A172 (cell line): ENCODE data around the gene KCNK6. TPM values are rescaled to one million over a fixed set of nuclear protein-coding genes. Genes with fewer than 3 reads are reported as not detected.
A peak's percentile ranks its signal among the peaks of the same experiment; 100 is the strongest.
"Not testable (repeated sequence)": the region's sequence is repeated elsewhere in the genome, so short reads cannot be mapped to it uniquely, and the experiment has no call there.

Experiments used
- DNase-seq: peaks from one replicate; pipeline ENCODE4 v3.0.0-alpha.2; 2015; ENCODE audit warnings: low spot score
- total RNA-seq: library from RNA; depleted of rRNA; stranded (reverse); fragments of >200 nt; shearing (Covaris generic); gene quantifications from 2 replicates; pipeline ENCODE4 v1.2.3, GENCODE V29; 2014

Gene KCNK6
- total RNA-seq, 1 experiment from 2014 or later = 0.17 TPM

GRCh38 chr19:38323291-38323690 lies 3.6 kb downstream of the KCNK6 start:
- no peak for DNase-seq

- no peak for DNase-seq
Observed at GRCh38 chr19:38324431-38324830, 4.8 kb downstream of the KCNK6 start.

GRCh38 chr19:38326591-38326990 lies 6.9 kb downstream of the KCNK6 start:
- no peak for DNase-seq

- DNase-seq = no peak
Observed at GRCh38 chr19:38329651-38330050, 10.0 kb downstream of the KCNK6 start.

DNA sequence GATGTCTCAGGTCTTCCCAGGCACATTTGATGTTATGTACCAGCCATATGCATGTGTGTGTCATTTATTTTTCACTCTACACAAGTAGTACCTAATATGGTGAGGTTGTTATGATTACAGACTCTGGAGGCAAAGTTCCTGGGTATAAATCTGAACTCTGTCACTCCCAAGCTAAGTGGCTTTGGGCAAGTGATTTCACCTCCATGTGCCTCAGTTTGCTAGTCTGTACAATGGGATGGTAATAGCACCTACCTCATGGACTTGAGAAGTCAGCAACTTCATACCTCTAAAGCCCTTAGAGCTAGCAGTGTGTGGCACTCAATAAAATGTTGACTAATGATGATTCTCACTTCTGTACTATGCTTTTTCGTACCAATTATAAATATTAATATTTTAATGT lies 12.1 kb downstream of the KCNK6 start:
- DNase-seq = no peak

- no peak for DNase-seq
Observed at GRCh38 chr19:38333245-38333644, 13.6 kb downstream of the KCNK6 start.

GRCh38 chr19:38335949-38336637 lies 16.4 kb downstream of the KCNK6 start:
- DNase-seq = peak; percentile 96

DNA sequence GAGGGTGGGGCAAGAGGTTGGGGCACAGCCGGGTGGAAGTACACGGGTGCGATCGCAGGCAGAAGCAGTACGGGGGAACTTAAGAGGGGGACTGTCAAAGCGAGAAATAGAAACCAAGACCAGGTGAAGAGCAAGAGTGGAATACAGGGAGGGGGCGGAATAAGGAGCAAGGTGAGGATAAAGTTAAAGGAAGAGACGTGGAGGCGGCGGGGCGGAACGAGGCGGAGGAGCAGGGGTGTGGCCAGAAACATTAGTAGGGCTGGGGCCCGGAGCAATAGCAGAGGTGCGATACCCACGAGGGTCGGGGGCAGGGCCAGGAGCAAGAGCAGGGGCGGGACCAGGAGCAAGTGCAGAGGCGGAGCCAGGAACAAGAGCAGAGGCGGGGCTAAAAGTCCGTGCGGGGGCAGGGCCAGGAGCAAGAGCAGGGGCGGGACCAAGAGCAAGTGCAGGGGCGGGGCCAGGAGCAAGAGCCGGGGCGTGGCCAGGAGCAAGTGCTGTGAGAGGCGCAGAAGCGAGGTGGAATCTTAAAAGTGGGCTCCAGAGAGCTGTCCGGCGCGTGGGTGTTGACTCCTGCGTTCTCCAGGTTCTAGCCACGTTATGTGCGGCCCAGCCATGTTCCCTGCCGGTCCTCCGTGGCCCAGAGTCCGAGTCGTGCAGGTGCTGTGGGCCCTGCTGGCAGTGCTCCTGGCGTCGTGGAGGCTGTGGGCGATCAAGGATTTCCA lies 17.2 kb downstream of the KCNK6 start:
- peak; percentile 92 for DNase-seq

DNA sequence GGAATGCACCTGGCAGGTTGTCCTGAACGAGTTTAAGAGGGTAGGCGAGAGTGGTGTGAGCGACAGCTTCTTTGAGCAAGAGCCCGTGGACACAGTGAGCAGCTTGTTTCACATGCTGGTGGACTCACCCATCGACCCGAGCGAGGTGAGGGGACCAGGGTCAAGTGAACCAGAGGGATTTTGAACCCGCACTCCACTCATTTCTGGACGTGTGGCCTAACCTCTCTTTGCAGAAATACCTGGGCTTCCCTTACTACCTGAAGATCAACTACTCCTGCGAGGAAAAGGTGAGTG lies 17.7 kb downstream of the KCNK6 start:
- DNase-seq = no peak

GRCh38 chr19:38339011-38339410 lies 19.4 kb downstream of the KCNK6 start:
- DNase-seq = not testable (repeated sequence)

DNA sequence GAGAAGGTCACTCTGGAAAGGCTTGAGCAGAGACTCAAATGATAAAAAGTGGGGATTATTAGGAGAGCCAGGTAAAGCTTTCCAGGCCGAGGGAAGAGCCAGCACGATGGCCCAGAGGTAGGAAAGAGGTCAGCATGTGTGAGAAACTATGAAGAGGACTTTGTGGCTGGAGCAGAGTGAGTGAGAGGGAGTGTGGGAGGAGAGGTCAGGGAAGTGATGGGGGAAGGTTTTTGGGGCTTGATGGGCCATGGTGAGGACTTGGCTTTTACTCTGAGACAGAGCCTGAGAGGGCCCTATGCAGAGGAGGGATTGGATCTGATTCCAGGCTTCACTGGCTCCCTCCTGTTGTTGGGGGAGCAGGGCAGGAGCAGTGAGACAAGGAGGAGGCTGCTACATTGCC lies 21.3 kb downstream of the KCNK6 start:
- no peak for DNase-seq

DNA sequence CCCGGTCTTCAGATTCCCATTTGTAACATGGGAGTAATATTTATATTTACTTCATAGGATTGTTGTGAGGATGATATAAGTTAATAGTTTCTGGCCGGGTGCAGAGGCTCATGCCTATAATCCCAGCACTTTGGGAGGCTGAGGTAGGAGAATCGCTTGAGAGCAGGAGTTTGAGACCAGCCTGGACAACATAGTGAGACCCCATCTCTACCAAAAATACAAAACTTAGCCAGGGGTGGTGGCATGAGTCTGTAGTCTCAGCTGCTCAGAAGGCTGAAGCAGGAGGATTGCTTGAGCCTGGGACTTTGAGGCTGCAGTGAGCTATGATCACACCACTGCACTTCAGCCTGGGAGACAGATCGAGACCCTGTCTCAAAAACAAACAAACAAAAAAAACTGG lies 27.2 kb downstream of the KCNK6 start:
- DNase-seq = no peak

DNA sequence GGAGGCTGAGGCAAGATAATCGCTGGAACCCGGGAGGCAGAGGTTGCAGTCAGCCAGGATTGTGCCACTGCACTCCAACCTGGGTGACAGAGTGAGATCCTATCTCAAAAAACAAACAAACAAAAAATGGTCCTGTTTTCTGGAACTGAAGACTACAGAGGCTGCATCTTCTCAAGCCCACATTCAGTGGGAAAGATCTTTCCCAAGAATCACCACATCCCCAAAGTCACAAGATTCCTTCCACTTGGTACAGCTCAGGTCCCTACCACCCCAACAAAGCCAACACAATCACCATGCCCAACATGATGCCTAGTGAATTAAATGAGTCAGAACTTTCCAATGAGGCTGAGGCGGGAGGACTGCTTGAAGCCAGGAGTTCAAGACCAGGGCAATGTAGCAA lies 31.2 kb downstream of the KCNK6 start:
- no peak for DNase-seq

- no peak for DNase-seq
Observed at GRCh38 chr19:38351865-38352395, 32.3 kb downstream of the KCNK6 start.

DNA sequence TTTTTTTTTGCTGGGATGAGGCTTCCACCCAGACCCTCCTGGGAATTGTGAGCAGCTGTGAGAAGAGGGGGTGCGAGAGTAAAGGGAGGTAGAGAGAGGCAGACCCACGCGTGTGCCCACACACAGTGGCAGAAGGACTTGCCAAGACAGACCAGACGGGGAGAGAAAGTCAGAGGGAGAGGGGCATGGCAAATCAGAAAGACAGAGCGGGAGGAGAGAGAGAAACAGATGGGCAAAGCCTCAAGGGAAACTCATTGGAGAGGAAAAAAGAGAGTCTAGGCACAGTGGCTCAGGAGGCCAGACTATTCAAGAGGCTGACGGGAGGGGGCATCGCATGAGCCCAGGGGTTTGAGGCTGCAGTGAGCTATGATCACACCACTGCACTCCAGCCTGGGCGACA lies 33.0 kb downstream of the KCNK6 start:
- no peak for DNase-seq

DNA sequence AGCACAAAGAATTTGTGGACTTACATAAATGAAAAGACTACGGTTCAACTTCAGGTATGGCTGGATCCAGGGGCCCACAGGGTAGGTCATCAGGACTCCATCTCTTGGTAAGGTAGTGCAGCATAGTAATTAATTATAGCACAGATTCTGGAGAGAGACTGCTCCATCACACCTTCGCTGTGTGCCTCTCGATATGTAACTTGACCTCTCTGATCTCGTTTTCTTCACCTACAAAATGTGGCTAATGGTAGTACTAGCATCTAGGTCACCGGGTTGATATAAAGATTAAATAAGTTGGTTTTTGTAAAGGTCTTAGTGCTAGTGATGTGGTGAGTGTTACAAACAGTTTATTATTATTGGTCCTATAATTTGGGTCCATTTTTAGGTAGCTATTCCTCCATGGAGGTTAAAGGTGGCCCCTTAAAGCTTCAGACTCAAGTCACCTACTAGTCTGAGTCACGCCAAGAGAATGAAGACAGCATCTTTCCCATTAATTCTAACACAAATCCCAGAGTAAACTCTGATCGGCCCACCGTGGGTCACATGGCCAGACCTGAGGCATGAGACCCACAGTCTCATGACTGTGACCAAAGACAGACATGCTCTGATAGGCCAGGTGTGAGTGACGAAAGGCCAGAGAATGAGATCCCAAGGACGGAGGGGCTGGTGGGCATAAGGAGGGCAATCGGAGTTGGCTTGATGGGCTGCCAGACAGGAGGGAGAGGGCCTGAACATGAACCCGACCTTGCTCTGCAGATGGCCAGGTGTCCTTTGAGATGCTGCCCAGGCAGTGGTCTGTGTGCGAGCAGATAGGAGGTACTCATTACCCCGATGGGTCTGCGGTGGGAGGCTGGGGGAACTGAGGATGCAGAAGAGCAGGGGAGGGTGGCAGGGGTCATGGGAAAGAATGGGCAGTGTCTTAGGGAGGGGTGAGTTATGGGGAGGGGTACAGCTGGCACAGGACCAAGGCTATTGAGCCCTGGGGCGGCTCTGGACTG lies 36.4 kb downstream of the KCNK6 start:
- DNase-seq = no peak

GRCh38 chr19:38358071-38358470 lies 38.4 kb downstream of the KCNK6 start:
- no peak for DNase-seq

GRCh38 chr19:38359242-38360021 lies 39.8 kb downstream of the KCNK6 start:
- DNase-seq = no peak

DNA sequence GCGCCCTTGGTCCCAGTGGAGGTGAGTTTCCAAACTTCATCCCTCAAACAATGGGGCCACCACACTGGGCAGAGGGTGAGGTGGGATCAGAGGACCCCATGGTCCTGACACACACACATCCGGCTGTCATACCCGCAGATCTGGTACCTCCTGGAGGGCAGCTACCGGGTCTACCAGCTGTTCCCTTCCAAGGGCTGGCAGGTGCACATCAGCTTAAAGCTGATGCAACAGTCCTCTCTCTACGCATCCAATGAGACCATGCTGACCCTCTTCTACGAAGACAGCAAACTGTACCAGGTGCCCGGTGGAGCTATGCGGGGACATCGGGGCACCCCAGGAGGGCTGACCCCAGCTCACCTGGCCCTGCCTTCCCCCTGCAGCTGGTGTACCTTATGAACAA lies 40.7 kb downstream of the KCNK6 start:
- no peak for DNase-seq

DNA sequence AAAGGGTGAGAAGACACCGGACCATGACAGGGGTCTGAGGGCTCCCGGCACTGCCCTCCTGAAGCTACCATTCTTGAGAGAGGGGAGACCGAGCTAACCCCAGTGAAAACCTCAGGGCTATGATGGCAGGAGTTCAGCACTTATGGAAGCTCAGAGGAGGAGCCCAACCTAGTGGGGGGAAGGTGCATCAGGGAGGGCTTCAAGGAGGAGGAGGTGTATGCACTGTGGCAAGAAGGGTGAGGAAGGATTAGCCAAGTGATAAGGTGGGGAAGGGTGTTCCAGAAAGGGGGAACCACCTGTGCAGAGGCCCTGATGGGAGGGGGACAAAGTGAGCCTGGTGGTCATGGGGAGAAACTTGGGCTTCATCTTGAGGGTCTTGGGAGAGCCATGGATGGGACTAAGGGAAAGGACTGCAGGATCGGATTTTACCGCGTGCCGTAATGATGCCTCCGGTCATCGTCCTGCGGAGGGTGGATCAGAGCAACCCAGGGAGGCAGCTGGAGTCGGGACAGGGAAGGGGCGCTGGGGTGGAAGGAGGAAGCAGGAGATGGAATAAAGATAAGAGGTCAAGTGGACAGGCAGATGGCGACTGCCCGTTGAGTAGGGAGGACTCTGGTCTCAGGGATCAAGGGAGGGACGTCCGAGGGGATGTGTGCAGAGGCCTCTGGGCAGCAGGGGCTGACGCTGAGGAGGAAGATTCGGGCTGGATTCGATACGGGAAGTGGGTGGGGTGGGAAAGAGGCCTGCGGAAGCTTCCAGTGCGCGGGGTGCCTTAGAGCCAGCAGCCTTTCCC lies 41.4 kb downstream of the KCNK6 start:
- no peak for DNase-seq

- DNase-seq = peak; percentile 72
Observed at GRCh38 chr19:38361633-38362075, 42.0 kb downstream of the KCNK6 start.
